GM18867 (cell line): ENCODE measurements around the gene NPTXR.

Experiments
- ATAC-seq: cut with Tn5 transposase; IDR thresholded peaks from one replicate; pipeline ENCODE4 v1.9.1; 2021; ENCODE audit warnings: mild to moderate bottlenecking, moderate library complexity; ENCODE audit not compliant: unreplicated experiment

The NPTXR gene

DNA sequence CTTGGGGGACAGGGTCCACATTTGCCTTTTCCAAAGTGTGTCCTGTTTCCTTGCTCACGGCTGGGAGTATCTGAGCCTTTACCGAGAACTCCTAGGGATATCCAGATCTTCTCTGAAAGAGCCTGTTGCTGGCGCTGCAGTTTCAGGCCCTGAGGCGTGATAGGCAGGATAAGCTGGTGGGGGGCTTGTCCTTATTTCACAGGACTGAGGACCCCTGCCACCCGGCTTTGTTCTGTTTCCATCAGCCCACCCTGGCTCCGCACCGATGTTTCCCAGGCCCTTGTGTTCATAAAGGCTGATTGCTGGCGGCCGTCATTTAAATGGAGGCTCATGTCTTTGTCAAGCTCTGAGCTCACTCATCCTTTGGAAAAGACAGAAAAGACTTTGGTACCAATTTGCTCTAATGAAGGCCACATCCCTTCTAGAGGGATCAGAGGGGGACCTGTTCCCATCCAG is 9.4 kb upstream of the NPTXR start:
- no peak for ATAC-seq

DNA sequence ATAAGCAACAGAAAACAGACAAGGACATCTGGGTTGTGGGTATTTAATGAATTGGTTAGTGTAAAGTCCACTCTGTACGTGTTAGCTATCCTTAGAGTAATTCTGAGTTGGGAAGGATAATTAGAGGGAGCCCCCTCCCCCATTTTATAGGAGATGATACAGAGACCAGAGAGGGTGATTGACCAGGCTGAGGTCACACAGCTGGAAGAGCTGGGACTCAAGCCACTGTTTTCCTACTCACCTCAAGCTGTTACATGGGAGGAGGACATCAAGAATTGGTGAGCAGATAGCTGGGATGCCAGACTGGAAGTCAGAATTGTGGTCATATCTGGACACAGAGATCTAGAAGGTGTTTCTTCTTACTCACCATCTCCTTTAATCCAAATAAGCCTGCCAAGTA is 8.7 kb upstream of the NPTXR start:
- ATAC-seq: no peak

DNA sequence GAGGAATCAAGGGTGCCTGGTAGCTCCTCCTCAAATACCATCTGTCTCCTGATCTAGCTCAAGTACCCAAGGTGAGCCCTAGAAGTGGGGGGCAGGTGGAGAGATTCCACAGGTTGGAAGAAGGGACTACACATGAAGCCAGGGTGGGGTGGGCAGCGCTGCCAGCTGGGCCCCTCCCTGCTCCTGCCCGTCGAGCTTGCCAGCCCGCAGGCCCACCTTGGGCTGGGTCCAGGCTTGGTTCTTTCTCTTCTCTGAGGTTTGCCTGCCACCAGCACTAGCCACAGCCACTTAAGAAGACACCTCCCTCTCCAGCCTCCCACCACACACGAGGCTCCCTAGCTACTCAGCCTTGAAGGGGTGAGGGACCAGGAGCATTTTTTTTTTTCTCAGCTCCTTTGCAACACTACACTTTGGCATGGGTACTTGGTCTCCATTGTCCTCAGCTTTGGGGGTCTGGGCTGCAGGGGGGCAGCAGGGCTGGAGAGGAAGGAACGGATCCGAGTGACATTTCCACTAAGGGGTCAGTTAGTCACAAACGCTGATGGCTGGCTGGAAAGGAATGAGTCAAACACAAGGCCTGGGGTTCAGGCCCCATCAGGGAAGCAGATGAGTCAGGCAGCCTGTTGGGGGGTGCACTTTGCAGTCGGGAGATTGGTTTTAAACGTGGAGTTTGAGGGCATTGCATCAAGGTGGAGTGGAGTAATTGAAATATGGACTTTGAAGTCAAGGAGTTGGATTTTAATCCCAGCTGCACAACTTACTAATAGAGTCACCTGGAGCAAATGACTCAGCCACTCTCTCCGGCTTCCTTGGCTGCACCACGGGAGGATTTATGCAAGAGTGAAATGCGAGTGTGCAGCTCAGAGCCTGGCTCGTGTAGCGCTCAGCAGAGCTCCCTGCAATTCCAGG is 7.4 kb upstream of the NPTXR start:
- ATAC-seq: no peak

DNA sequence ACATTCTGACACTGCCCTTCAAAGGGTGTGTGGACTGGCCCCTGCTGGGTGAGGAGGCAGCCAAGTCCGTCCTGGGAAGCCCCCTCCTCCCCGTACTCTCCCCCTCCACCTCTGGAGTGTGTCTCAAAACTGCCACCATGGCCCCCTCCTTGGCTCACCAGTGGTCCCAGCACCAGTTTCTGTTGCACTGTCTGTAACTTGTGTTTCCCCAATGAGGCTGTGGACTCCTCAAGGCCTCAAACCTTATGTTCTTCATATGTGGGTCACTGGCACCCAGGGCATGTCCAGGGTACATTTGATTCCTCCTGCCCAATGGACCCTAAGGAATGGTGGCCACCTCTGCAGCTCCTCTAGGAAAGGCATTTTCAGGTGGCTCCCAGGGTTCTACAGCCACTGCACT is 6.6 kb upstream of the NPTXR start:
- ATAC-seq: no peak

DNA sequence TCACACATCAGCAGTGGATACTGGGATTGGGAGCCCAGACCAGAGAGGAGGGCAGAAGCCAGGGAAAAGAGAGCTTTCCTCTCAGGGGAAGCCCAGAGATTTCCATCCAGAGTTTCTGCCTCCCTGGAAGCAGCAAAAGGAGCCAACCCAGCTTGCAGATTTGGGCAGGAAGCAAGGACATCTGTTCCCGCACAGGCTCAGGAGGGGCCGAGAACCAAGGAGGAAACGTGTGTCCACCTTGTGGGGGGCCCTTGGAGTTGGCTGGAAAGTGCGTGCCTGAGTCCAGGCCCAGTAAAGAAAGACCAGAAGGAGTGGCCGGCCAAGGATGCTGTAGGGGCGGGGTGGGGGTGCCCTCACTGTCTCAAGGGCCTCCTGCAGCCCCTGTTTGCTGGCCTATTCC is 6.0 kb upstream of the NPTXR start:
- ATAC-seq: no peak

DNA sequence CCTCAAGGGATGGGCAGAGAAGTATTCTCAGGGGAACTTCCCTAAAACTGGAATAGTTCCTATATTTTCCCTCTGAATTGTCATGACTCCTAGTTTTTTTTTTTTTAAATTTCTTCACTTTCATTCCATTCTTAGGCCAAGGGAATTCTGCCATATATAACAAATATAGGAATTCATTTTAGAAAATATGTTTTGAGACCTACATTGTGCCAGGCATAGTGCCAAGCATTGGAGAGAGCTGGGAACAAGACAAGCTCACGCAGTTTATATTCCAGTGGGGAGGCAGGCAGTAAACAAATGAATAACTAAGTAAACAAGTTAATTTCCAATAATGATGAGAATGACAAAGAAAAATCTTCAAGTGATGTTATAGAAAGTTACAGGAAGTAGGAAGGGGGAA is 2.6 kb upstream of the NPTXR start:
- no peak for ATAC-seq

DNA sequence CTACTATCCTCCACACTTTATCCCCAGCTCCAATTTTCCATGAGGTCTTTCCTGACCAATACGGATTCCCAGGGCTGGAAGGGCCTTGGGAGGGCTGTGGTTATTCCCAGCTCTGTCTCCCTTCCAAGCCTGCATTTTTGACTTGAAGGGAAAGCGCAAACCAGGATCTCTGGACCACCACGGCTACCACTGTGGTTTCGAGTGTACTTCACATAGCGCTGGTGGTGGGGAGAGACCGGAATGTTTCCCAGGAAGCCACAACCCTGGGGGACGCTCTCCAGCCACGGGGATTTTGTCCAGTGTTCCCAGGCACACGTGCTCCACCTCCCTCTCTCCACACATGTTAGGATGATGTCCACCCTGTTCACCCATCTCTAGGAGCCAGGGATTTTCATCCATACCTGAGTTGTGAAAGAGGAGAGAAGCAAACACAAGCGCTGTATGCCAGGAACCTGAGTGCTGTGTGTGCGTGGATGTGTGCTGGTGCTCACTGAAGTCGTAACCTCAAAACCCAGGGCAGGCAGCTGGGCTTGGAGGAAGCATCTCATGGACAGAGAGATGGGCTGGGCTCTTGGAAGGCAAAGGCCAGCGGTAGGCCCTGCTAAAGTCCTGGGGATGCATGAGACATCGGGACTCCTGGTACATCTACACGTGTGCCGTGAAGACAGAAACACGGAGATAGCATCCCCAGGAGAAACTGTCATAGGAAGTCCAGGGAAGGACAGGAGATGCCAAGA is 1.3 kb upstream of the NPTXR start:
- ATAC-seq: no peak

DNA sequence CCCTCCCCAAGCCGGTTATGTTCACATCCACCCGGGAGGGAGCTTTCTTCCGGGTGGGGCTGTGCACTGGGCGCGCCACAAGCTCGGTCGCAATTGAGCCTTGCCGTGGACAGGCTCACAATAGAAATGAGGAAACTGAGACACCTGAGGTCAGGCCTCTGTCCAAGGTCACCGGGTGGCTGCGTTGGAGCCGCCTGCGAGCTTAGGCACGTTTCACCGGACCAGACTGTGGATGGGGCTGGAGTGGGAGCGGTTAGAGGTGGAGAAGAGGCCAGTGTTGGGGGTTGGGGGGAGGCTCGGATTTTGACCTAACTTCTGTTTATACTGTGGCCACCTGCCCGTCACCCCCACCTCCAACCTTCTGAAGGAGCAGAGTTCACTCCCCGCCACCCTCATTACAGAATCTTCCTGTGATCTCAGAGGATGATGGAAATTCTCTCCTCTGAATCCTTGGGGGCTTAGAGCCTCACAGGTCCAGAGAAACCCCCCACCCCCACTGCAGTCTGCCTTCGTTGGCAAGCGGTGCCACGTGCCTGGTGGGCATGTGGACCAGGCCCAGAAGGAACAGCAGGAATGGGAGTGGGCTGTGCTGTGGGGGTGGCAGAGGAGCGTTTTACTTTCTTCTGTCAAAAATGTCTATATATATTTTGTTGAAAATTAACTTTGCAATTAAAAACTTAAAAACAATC is 631 bp upstream of the NPTXR start:
- no peak for ATAC-seq

DNA sequence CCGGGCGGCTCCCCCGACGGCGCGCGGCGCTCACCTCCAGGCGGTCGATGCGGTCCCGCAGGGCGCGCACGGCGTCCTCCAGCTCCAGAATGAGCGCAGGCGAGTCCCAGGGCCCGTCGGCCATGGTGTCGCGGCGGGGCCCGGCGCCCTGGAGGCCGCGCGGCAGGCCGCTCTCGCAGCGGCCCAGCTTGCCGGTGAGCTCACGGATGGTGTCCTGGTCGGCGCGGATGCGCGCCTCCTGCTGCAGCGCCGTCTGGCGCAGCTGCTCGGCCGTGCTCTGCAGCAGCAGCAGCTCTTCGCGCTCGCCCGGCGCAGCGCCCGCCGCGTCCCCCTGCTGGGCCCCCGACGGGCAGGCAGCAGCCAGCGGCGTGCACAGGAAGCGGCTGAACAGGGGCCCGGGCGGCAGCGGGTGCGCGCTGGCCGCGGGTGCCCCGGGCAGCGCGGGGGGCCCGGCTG is 599 bp downstream of the NPTXR start:
- ATAC-seq: no peak

DNA sequence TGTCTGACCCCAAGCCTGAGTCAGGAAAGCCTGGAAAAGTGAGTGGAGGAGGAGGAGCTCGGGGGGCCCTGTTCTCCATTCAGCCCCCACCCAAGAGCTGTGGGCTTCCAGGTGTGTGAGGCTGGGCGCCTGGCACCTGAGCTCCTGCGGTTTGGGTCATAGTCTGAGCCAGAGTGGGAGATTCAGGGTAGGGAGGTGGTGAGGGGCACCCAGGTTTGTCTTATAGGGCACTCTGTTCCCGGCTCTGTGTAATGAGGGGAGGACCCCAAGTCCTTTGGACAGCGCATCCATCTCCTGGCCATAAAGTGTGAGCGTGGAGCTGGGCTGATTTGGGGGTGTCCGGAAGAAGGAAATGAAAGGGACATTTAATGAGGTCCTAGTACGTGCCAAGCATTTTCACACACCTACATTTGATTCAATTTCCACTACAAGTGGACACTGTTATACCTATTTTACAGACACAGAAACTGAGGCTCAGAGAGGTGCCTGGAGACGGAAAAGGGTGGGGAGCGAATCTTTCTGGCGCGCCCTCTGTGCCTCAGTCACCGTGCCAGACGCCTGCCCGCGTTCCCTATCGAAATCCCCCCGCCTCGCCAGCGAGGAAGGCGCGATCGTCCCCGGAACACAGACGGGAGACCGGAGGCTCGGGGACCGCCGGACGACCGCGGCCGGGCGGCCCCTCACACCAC is 1.2 kb downstream of the NPTXR start:
- no peak for ATAC-seq

DNA sequence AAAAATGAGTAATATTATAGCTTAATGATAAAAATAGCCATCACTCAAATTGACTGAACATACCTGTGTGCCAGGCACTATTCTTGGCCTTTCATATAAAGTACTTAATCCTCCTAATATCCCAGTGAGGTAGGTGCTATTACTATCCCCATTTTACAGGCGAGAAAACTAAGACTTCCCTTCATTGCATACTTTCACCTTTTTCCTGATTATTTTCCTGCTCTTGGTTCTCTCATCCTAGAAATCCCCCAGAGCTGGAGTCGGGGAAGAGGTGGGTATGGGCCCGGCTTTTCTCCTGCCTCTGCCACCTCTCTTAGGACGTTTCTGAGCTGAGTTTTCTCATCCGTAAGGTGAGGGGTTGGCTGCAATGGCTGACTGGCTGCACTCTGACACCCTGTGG is 2.2 kb downstream of the NPTXR start:
- ATAC-seq: no peak

DNA sequence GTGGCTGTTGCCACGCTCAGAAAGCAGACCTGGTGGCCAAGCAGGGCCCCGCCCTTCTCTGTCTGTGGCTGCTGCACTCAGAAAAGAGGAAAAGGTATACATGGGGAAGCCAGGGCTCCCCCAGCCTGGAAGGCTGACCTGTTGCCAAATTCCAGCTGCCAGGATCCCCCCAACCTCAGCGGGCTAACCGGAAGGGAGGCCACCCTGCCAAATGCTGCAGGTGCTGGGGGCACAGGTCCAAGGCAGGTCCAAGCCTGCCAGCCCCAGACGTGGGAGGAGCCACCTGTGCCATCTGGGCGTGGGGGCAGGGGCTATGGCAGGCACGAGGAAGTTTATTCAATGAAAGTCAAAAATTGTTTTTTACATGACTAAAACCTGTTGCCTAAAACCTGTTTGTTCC is 2.6 kb downstream of the NPTXR start:
- ATAC-seq: no peak

DNA sequence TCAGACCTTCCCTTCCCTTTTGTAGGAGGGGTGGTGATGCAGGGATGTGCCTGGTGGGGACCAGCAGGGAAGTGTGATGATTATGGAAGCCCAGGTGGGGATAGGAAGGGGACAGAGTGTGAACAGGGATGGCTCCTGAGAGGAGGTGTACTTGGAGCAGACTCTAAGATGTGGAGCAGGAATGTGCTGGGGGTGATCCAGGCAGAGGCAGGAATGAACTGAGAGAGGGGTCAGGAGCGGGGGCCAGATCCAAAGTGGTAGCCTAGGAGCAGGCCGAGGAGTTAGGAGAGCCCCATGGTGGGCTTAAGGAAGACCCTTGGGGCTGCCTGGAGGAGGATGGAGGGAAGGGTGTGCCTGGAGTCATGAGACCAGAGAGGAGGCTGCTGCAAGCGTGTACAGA is 3.7 kb downstream of the NPTXR start:
- no peak for ATAC-seq

DNA sequence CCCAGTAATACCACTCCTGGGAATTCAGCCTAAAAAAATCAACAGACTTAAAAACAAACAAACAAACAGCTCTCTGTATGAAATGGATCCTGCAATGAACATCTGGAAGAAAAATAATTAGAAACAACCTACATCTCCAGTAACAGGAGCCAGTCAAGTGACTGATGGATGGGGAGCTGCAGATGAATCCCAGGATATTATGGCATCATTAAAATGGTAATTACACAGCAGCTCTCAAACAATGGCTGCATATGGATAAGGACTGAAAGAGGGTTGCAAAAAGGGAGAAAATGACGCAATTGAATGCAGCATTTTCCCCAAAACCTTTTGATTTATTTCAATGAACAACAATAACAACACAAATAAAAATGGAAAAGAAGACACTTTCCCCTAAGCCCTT is 4.1 kb downstream of the NPTXR start:
- no peak for ATAC-seq

DNA sequence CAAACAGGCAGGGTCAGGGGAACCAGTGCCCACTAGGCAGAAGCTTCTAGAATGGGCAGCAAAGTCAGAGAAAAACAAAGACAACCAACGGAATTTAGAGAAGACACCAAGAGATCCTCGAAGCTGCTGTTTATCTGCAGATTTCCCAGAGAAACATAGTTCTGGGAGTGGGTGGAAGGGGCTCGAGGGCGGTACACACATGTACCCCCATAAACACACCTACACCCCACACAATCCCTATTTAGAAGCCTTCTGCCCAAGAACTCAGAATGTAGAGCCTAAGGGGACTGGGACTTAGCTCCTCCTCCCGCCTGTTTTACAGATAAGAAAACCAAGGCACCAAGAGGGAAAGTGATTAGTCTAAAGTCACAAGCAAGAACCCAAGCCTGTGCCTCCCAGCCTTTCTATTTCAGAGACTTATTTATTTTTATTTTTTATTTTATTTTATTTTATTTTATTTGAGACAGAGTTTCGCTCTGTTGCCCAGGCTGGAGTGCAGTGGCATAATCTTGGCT is 6.4 kb downstream of the NPTXR start:
- no peak for ATAC-seq

DNA sequence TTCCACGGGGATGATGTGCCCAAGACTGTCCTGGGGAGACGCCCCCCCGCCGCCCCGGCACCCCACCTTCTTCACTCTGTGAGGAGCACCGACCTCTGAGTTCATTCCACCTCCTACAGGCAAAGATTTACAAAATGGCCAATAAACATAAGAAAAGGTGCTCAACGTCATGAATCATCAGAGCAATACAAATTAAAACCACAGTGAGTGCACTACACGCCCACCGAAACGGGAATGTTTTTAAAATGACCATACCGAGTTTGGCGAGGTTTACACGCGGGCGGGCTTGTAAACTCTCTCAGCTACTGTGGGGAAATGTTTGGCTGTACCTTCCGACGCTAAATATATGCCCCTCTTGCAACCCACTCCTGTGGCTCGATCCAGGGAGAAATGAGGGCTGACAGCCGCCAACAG is 7.9 kb downstream of the NPTXR start:
- ATAC-seq: no peak

DNA sequence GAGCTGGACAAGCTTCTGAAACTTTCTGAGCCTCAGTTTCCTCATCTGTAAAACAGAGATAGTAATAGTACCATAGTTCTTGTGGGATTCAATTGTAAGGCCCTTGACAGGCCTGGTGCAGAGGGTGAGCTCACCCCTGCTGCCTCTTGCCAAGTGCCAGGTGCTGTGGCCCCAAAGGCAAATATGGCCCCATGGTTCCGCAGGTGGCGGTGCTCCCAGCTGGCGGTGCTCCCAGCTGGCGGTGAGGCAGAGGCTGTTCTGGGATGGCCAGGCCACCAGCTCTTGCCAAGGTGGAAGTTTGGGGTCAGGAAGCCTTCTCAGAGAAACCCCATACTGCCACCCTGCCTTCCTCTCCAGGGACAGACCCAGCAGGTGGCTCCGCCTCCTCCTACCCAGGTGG is 8.8 kb downstream of the NPTXR start:
- no peak for ATAC-seq

DNA sequence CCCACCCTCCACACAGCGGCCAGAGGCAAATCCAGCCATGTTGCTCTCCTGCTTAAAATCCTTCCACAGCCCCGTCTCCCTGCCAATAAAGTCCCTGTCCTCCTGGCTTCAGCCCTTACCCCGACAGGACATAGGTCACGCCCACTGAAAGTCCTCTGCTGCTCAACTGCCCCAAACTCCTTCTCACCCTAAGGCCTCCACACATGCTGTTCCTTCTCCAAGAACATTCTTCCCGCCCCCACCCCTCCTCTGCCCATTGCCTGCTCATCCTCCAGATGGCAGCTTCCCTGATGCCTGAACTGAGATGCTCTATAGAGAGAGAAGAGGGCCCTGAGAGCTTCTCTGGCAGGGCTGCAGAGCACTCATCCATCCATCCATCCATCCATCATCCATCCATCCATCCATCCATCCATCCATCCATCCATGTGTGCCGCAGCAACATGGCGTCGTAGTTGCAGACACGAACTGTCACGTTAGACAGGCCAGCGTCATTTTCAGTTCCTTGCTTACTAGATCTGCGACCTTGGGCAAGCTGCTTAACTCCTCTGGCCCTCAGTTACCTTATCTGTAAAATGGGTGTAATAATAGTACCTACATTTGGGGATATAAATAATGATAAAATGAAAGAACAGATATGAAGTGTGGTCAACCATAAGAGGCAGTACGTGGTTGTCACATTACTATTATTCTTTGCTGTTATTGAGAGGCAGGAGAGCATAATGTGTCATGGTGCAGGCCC is 9.4 kb downstream of the NPTXR start:
- no peak for ATAC-seq

DNA sequence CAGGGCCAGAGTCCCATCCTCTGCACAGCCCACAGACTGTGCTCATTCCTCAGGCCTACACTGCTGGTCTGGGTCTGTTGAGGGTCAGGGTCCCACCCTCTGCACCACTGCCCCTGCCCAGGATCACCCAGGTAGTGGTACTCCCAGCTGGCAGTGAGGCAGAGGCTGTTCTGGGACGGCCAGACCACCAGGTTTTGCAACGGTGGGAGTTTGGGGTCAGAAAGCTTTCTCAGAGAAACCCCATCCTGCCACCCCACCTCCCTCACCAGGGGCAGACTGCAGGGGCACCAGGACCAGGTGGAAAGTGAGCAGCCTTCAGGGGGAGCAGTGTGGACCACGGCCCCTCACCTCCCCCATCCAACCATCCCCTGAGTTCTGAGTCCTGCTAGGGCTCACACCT is 10.8 kb downstream of the NPTXR start:
- no peak for ATAC-seq
